Smooth muscle cell (in vitro differentiated cells): ENCODE data around the gene DOC2A. TPM values are rescaled to one million over a fixed set of nuclear protein-coding genes. Genes with fewer than 3 reads are reported as not detected.

Experiments
- DNase-seq: peaks from one replicate; lab custom pipeline; 2025; ENCODE audit not compliant: unreplicated experiment; lab: John Stamatoyannopoulos, UW
- H2AFZ ChIP-seq: fragments of 200-600 bp; sonication (generic); 2 replicates; pipeline ENCODE4 v1.6.0; 2016; ENCODE audit warnings: antibody characterized with exemption, low read depth, mild to moderate bottlenecking
- H3F3A ChIP-seq: fragments of 200-600 bp; sonication (generic); 2 replicates; pipeline ENCODE4 v1.6.0; 2017; ENCODE audit warnings: antibody characterized with exemption, low read depth
- H3K27ac ChIP-seq: fragments of 200-600 bp; sonication (generic); 2 replicates; pipeline ENCODE4 v1.5.1; 2016; ENCODE audit warnings: low read depth, mild to moderate bottlenecking
- H3K27me3 ChIP-seq: fragments of 200-600 bp; sonication (generic); 2 replicates; pipeline ENCODE4 v1.6.1; 2016; ENCODE audit warnings: low read depth, mild to moderate bottlenecking
- H3K36me3 ChIP-seq: fragments of 200-600 bp; sonication (generic); 2 replicates; pipeline ENCODE4 v1.5.1; 2016; ENCODE audit warnings: low read depth
- H3K4me1 ChIP-seq: fragments of 200-600 bp; sonication (generic); 2 replicates; pipeline ENCODE4 v1.5.1; 2016; ENCODE audit warnings: low read depth
- H3K4me2 ChIP-seq: fragments of 200-600 bp; sonication (generic); 2 replicates; pipeline ENCODE4 v1.6.0; 2016; ENCODE audit warnings: mild to moderate bottlenecking
- H3K4me3 ChIP-seq: fragments of 200-600 bp; sonication (generic); 2 replicates; pipeline ENCODE4 v1.5.1; 2016; ENCODE audit warnings: mild to moderate bottlenecking
- H3K79me2 ChIP-seq: fragments of 200-600 bp; sonication (generic); 2 replicates; pipeline ENCODE4 v1.6.0; 2016; ENCODE audit warnings: low read depth, mild to moderate bottlenecking
- H3K9ac ChIP-seq: fragments of 200-600 bp; sonication (generic); 2 replicates; pipeline ENCODE4 v1.6.0; 2016; ENCODE audit warnings: low read depth
- H3K9me3 ChIP-seq: fragments of 200-600 bp; sonication (generic); replicated peaks from 2 replicates; pipeline ENCODE4 v1.5.1; 2016; ENCODE audit warnings: low read depth
- H4K20me1 ChIP-seq: fragments of 200-600 bp; sonication (generic); 2 replicates; pipeline ENCODE4 v1.6.0; 2016; ENCODE audit warnings: low read depth
- CTCF ChIP-seq: fragments of 200-600 bp; sonication (generic); IDR thresholded peaks from 2 replicates; pipeline ENCODE4 v1.5.1; 2017; ENCODE audit warnings: borderline replicate concordance, mild to moderate bottlenecking, antibody characterized with exemption; ENCODE audit not compliant: insufficient read depth, poor library complexity, severe bottlenecking
- WGBS: methylation state at CpG from one replicate; pipeline ENCODE4 v1.1.7; 2016; ENCODE audit warnings: low lambda C conversion rate; 5-methylcytosine and 5-hydroxymethylcytosine counted together
- polyA plus RNA-seq: library from polyadenylated mRNA; unstranded; fragments of >200 nt; fragmentation: Nextera tagmentation; extraction: Ambion mirVana; gene quantifications from 2 replicates; pipeline ENCODE4 v1.2.1, GENCODE V29; 2016
- total RNA-seq: library from RNA; depleted of rRNA; stranded (reverse); fragments of >200 nt; gene quantifications from 2 replicates; pipeline ENCODE4 v1.2.3, GENCODE V29; 2014

The DOC2A gene
- total and polyA plus RNA-seq, 2 experiments from 2014 or later = 0.09 TPM; not detected in 1

GRCh38 chr16:30032083-30032819, 21.4 kb upstream of the DOC2A start:
- Histone ChIP-seq H3K4me1 (peaks cover 3% of the 10 kb centered on the region), H3K27ac (no peak overlapping the region), H3K4me3 (no peak overlapping the region), H3K9me3 (no peaks in the 10 kb centered on the region), H4K20me1 (no peaks in the 10 kb centered on the region), H3K27me3 (peaks cover 52% of the 10 kb centered on the region), H3K79me2 (no peaks in the 10 kb centered on the region), H3K36me3 (no peaks in the 10 kb centered on the region), H3F3A (no peaks in the 10 kb centered on the region), H3K4me2 (no peak overlapping the region), H3K9ac (no peak overlapping the region), H2AFZ (no peak overlapping the region)
- 35% methylated on average over 12 of the region's 12 CpGs for WGBS
- no peak for DNase-seq
- TF ChIP-seq CTCF = peak; percentile 74

- TF ChIP-seq CTCF = no peak
- H3F3A ChIP-seq = no peaks in the 10 kb centered on the region
- no peaks in the 10 kb centered on the region for H3K9me3 ChIP-seq
- H3K36me3 ChIP-seq = no peaks in the 10 kb centered on the region
- H3K4me1 ChIP-seq = peaks cover 3% of the 10 kb centered on the region
- peak overlapping the region; percentile 82 for H3K4me2 ChIP-seq
- peak overlapping the region; percentile 40 for H3K4me3 ChIP-seq
- no peak overlapping the region for H2AFZ ChIP-seq
- 45% methylated on average over 11 of the region's 11 CpGs for WGBS
- H3K27me3 ChIP-seq = peaks cover 53% of the 10 kb centered on the region
- no peaks in the 10 kb centered on the region for H4K20me1 ChIP-seq
- no peak for DNase-seq
- no peaks in the 10 kb centered on the region for H3K79me2 ChIP-seq
- no peak overlapping the region for H3K9ac ChIP-seq
- H3K27ac ChIP-seq = no peak overlapping the region
Observed at GRCh38 chr16:30031477-30031918, 20.7 kb upstream of the DOC2A start.

GRCh38 chr16:30030841-30031413, 20.1 kb upstream of the DOC2A start, which contains the start of gene TLCD3B:
TLCD3B (minus strand) TSS chr16:30031271; CDS start chr16:30030527, 744 bp downstream.
- Histone ChIP-seq H2AFZ (no peak within 1 kb of the TSS), H4K20me1 (no peaks in the 10 kb centered on the region), H3F3A (no peaks in the 10 kb centered on the region), H3K79me2 (no peaks in the 10 kb centered on the region), H3K9me3 (no peaks in the 10 kb centered on the region), H3K4me1 (peaks cover 3% of the 10 kb centered on the region), H3K4me3 (peak within 1 kb of the TSS; percentile 40), H3K27me3 (peaks cover 53% of the 10 kb centered on the region), H3K36me3 (no peaks in the 10 kb centered on the region), H3K27ac (no peak within 1 kb of the TSS), H3K4me2 (peak within 1 kb of the TSS; percentile 82), H3K9ac (no peak within 1 kb of the TSS)
- TF ChIP-seq CTCF = no peak
- 1% methylated on average over 8 of the region's 27 CpGs for WGBS
- DNase-seq = no peak
